K562 (cell line): ENCODE data around the gene SLC39A5. TPM values are rescaled to one million over a fixed set of nuclear protein-coding genes. Genes with fewer than 3 reads are reported as not detected.

Experiments
- AFF1 ChIP-seq, 2 experiments: fragments of 450-650 bp; IDR thresholded peaks; 2 replicates each; pipeline ENCODE4 v1.6.1; 2018; ENCODE audit warnings: mild to moderate bottlenecking in 2 of 2, low read depth in 1 of 2; ENCODE audit not compliant: partially characterized antibody in 2 of 2
- BDP1 ChIP-seq: IDR thresholded peaks from 3 replicates; pipeline ENCODE4 v1.6.1; 2011; ENCODE audit not compliant: insufficient read length, insufficient read depth
- CREB1 ChIP-seq, 2 experiments: sonication (generic) in 1 of 2; formaldehyde crosslinking in 1 of 2; IDR thresholded peaks; 2 replicates each; pipeline versions ENCODE4 v1.6.1 to v1.8.0; 2012 to 2022; ENCODE audit warnings: inconsistent platforms in 1 of 2, mild to moderate bottlenecking in 1 of 2, missing genetic modification reagents in 1 of 2, moderate library complexity in 1 of 2
- HLTF ChIP-seq: fragments of 450-650 bp; IDR thresholded peaks from 2 replicates; pipeline ENCODE4 v1.6.1; 2016
- JUND ChIP-seq, 2 experiments: IDR thresholded peaks; 2 replicates in 1 of 2; 3 replicates in 1 of 2; pipeline ENCODE4 v1.6.1; 2011; ENCODE audit warnings: borderline replicate concordance in 2 of 2, low read depth in 2 of 2, low read length in 2 of 2, improper control_type of control experiment in 1 of 2, missing biosample characterization in 1 of 2, missing genetic modification characterization in 1 of 2, missing genetic modification reagents in 1 of 2
- MTA1 ChIP-seq: fragments of 450-650 bp; IDR thresholded peaks from 2 replicates; pipeline ENCODE4 v1.6.1; 2017; ENCODE audit warnings: borderline replicate concordance
- NEUROD1 ChIP-seq: fragments of 150-350 bp; IDR thresholded peaks from 2 replicates; pipeline ENCODE4 v1.6.1; 2014; ENCODE audit warnings: borderline replicate concordance, low read length, low read depth; ENCODE audit not compliant: partially characterized antibody
- NFIC ChIP-seq: fragments of 450-650 bp; IDR thresholded peaks from 2 replicates; pipeline ENCODE4 v1.6.1; 2017; ENCODE audit warnings: mild to moderate bottlenecking, inconsistent platforms
- SIN3B ChIP-seq: fragments of 450-650 bp; IDR thresholded peaks from 2 replicates; pipeline ENCODE4 v1.6.1; 2017; ENCODE audit warnings: low read depth, mild to moderate bottlenecking, moderate library complexity
- SUPT5H ChIP-seq: fragments of 450-650 bp; IDR thresholded peaks from 2 replicates; pipeline ENCODE4 v1.6.1; 2016
- ZKSCAN1 ChIP-seq: fragments of 150-350 bp; IDR thresholded peaks from 2 replicates; pipeline ENCODE4 v1.6.1; 2016; ENCODE audit warnings: low read depth, low read length
- ZNF121 ChIP-seq: sonication (generic); formaldehyde crosslinking; conservative IDR thresholded peaks from 2 replicates; pipeline ENCODE4 v1.8.0; 2022; ENCODE audit warnings: missing genetic modification reagents
- ZNF780A ChIP-seq: fragments of 250-450 bp; sonication (Bioruptor Pico); IDR thresholded peaks from 2 replicates; pipeline ENCODE4 v1.5.0; 2021; ENCODE audit warnings: mild to moderate bottlenecking
- ZSCAN29 ChIP-seq: fragments of 450-650 bp; IDR thresholded peaks from 2 replicates; pipeline ENCODE4 v1.6.1; 2017
- polyA plus RNA-seq, 8 experiments: library from polyadenylated mRNA; depleted of rRNA in 4 of 8; stranded (reverse) in 5 of 8; unstranded in 3 of 8; fragments of >200 nt; fragmentation: Nextera tagmentation in 2 of 8; fragmentation: Illumina TruSeq in 1 of 8; extraction: Ambion mirVana in 2 of 8; extraction: Trizol in 1 of 8; gene quantifications; 2 replicates each; pipeline versions ENCODE4 v1.2.1 to v1.2.3, GENCODE V29; 2011 to 2014; ENCODE audit warnings: inconsistent platforms in 1 of 8, missing spikeins in 1 of 8
- total RNA-seq, 7 experiments: library from RNA; depleted of rRNA in 6 of 7; stranded (reverse); fragments of >200 nt in 6 of 7; fragmentation: Illumina TruSeq in 2 of 7; extraction: Trizol in 2 of 7; gene quantifications; 2 replicates each; pipeline versions ENCODE4 v1.2.1 to v1.2.3, GENCODE V29; 2011 to 2021; ENCODE audit warnings: low replicate concordance in 1 of 7
- TF ChIP-seq, protein P1 (sequence below): fragments of 250-450 bp; sonication (Bioruptor Pico); IDR thresholded peaks from 2 replicates; pipeline ENCODE4 v1.5.0; 2022; ENCODE audit warnings: mild to moderate bottlenecking
- TF ChIP-seq, protein P2 (sequence below): fragments of 450-650 bp; IDR thresholded peaks from 2 replicates; pipeline ENCODE4 v1.6.1; 2016; ENCODE audit warnings: low read depth, mild to moderate bottlenecking, moderate library complexity
- TF ChIP-seq, protein P3 (sequence below): sonication (generic); IDR thresholded peaks from 2 replicates; pipeline ENCODE4 v1.6.1; 2016
- TF ChIP-seq, protein P4 (sequence below): conservative IDR thresholded peaks from 2 replicates; pipeline ENCODE4 v1.6.1; 2011; ENCODE audit warnings: low read depth, mild to moderate bottlenecking, low read length; ENCODE audit not compliant: control insufficient read depth

The SLC39A5 gene
- total and polyA plus RNA-seq, 9 of the 15 experiments (the other 6 are each of a cell fraction or from before 2014, with no cell fraction given) = 0.08 to 0.10 TPM; not detected in 7

- peak; percentile 70; the same call in 1 of the 2 replicates for TF ChIP-seq ZSCAN29
- peak; percentile 17; the same call in 1 of the 2 replicates for TF ChIP-seq MTA1
- peak; percentile 56 for TF ChIP-seq NFIC
- peak; percentile 20 for TF ChIP-seq NEUROD1
- TF ChIP-seq HLTF = peak; percentile 58; the same call in 1 of the 2 replicates
- no peak for TF ChIP-seq ZKSCAN1
- peak; percentile 83 for TF ChIP-seq BDP1
- TF ChIP-seq AFF1 (IDR thresholded peaks at IDR 0.05; ENCODE audit: low read depth in 1 of 2, partially characterized antibody in 2 of 2) = peak in 1 of 2 experiments; percentile 62
- TF ChIP-seq ZNF780A (CRISPR knock-in tag) = no peak
- TF ChIP-seq, protein P1, sequence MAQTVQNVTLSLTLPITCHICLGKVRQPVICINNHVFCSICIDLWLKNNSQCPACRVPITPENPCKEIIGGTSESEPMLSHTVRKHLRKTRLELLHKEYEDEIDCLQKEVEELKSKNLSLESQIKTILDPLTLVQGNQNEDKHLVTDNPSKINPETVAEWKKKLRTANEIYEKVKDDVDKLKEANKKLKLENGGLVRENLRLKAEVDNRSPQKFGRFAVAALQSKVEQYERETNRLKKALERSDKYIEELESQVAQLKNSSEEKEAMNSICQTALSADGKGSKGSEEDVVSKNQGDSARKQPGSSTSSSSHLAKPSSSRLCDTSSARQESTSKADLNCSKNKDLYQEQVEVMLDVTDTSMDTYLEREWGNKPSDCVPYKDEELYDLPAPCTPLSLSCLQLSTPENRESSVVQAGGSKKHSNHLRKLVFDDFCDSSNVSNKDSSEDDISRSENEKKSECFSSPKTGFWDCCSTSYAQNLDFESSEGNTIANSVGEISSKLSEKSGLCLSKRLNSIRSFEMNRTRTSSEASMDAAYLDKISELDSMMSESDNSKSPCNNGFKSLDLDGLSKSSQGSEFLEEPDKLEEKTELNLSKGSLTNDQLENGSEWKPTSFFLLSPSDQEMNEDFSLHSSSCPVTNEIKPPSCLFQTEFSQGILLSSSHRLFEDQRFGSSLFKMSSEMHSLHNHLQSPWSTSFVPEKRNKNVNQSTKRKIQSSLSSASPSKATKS (CRISPR knock-in tag) = no peak
- 0 out of 2 replicates have a peak, but pooled peaks have one; percentile 19 for TF ChIP-seq SIN3B
- TF ChIP-seq ZNF121 (CRISPR knock-in tag) = peak; percentile 48; the same call in 1 of the 2 replicates
- peak; percentile 30; the same call in 1 of the 2 replicates for TF ChIP-seq CREB1 (IDR thresholded peaks at IDR 0.05)
- TF ChIP-seq CREB1 (CRISPR knock-in tag; IDR thresholded peaks at IDR 0.05) = peak; percentile 58
- 0 out of 2 replicates have a peak, but pooled peaks have one; percentile 64 for TF ChIP-seq SUPT5H
- TF ChIP-seq, protein P2, sequence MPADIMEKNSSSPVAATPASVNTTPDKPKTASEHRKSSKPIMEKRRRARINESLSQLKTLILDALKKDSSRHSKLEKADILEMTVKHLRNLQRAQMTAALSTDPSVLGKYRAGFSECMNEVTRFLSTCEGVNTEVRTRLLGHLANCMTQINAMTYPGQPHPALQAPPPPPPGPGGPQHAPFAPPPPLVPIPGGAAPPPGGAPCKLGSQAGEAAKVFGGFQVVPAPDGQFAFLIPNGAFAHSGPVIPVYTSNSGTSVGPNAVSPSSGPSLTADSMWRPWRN = peak; percentile 50; the same call in 1 of the 2 replicates
- TF ChIP-seq, protein P3, sequence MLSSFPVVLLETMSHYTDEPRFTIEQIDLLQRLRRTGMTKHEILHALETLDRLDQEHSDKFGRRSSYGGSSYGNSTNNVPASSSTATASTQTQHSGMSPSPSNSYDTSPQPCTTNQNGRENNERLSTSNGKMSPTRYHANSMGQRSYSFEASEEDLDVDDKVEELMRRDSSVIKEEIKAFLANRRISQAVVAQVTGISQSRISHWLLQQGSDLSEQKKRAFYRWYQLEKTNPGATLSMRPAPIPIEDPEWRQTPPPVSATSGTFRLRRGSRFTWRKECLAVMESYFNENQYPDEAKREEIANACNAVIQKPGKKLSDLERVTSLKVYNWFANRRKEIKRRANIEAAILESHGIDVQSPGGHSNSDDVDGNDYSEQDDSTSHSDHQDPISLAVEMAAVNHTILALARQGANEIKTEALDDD = no peak
- TF ChIP-seq JUND (IDR thresholded peaks at IDR 0.05; ENCODE audit: borderline replicate concordance, low read depth, low read length) = peak; percentile 62
- TF ChIP-seq JUND (tag; IDR thresholded peaks at IDR 0.05; ENCODE audit: borderline replicate concordance, low read depth, low read length) = no peak; the same call in 2 of the 3 replicates
- TF ChIP-seq, protein P4, sequence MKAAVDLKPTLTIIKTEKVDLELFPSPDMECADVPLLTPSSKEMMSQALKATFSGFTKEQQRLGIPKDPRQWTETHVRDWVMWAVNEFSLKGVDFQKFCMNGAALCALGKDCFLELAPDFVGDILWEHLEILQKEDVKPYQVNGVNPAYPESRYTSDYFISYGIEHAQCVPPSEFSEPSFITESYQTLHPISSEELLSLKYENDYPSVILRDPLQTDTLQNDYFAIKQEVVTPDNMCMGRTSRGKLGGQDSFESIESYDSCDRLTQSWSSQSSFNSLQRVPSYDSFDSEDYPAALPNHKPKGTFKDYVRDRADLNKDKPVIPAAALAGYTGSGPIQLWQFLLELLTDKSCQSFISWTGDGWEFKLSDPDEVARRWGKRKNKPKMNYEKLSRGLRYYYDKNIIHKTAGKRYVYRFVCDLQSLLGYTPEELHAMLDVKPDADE = peak; percentile 86
These were observed 39.7 kb upstream of the SLC39A5 start (continued) for GRCh38 chr12:56189918-56190694.
